Neuronal stem cell (in vitro differentiated cells): ENCODE measurements around the gene VDR.

Experiments used
- DNase-seq: peaks from one replicate; pipeline ENCODE4 v3.0.0-alpha.2; 2013; ENCODE audit warnings: low spot score
- H2AFZ ChIP-seq: one replicate; pipeline ENCODE4 v1.6.1; 2013; ENCODE audit warnings: mild to moderate bottlenecking, low read length, inconsistent platforms
- H2AK5ac ChIP-seq: 2 replicates; pipeline ENCODE4 v1.6.1; 2013; ENCODE audit warnings: low read depth, mild to moderate bottlenecking, inconsistent platforms, low read length, moderate library complexity, mixed read lengths
- H2BK120ac ChIP-seq: 2 replicates; pipeline ENCODE4 v1.6.1; 2013; ENCODE audit warnings: low read depth, mild to moderate bottlenecking, inconsistent platforms, low read length, moderate library complexity, mixed read lengths
- H2BK12ac ChIP-seq: one replicate; pipeline ENCODE4 v1.6.1; 2013; ENCODE audit warnings: low read length, inconsistent platforms
- H2BK15ac ChIP-seq: 2 replicates; pipeline ENCODE4 v1.6.1; 2013; ENCODE audit warnings: mild to moderate bottlenecking, low read length, inconsistent platforms, mixed read lengths
- H2BK5ac ChIP-seq: one replicate; pipeline ENCODE4 v1.6.1; 2013; ENCODE audit warnings: inconsistent platforms, mild to moderate bottlenecking, low read length, moderate library complexity
- H3K14ac ChIP-seq: one replicate; pipeline ENCODE4 v1.6.1; 2013; ENCODE audit warnings: low read length, inconsistent platforms
- H3K18ac ChIP-seq: 2 replicates; pipeline ENCODE4 v1.6.1; 2013; ENCODE audit warnings: low read length, inconsistent platforms
- H3K23ac ChIP-seq: 2 replicates; pipeline ENCODE4 v1.6.1; 2013; ENCODE audit warnings: low read depth, mild to moderate bottlenecking, mixed read lengths, low read length, inconsistent platforms; ENCODE audit not compliant: poor library complexity
- H3K27ac ChIP-seq: replicated peaks from 3 replicates; pipeline ENCODE4 v1.5.1; 2013; ENCODE audit warnings: low read length, inconsistent platforms
- H3K27me3 ChIP-seq, 3 experiments: 2 replicates each; pipeline ENCODE4 v1.6.1; 2013; ENCODE audit warnings: low read length in 3 of 3, mild to moderate bottlenecking in 2 of 3, inconsistent platforms in 1 of 3, low read depth in 1 of 3, mixed read lengths in 1 of 3, moderate library complexity in 1 of 3; ENCODE audit not compliant: control insufficient read depth in 3 of 3, insufficient read depth in 3 of 3
- H3K36me3 ChIP-seq, 2 donors: replicated peaks in 1 of 2; 2 replicates each; pipeline ENCODE4 v1.6.1; 2013; ENCODE audit warnings: low read length in 2 of 2; ENCODE audit not compliant: control insufficient read depth in 2 of 2, insufficient read depth in 2 of 2
- H3K4ac ChIP-seq: 2 replicates; pipeline ENCODE4 v1.6.1; 2013; ENCODE audit warnings: inconsistent platforms, mild to moderate bottlenecking, low read length, moderate library complexity
- H3K4me1 ChIP-seq, 2 donors: 1 replicate in 1 of 2; 2 replicates in 1 of 2; pipeline ENCODE4 v1.6.1; 2013; ENCODE audit warnings: low read length in 2 of 2, low read depth in 1 of 2; ENCODE audit not compliant: control insufficient read depth in 2 of 2, insufficient read depth in 1 of 2
- H3K4me2 ChIP-seq: one replicate; pipeline ENCODE4 v1.6.1; 2013; ENCODE audit warnings: mild to moderate bottlenecking, low read length, inconsistent platforms; ENCODE audit not compliant: insufficient read depth, poor library complexity, severe bottlenecking
- H3K4me3 ChIP-seq, 2 donors: 2 replicates each; pipeline ENCODE4 v1.5.1; 2013; ENCODE audit warnings: low read length in 2 of 2, mild to moderate bottlenecking in 2 of 2, inconsistent platforms in 1 of 2, moderate library complexity in 1 of 2
- H3K79me1 ChIP-seq: one replicate; pipeline ENCODE4 v1.6.1; 2013; ENCODE audit warnings: low read depth, mild to moderate bottlenecking, inconsistent platforms, low read length, moderate library complexity
- H3K9ac ChIP-seq: one replicate; pipeline ENCODE4 v1.6.1; 2013; ENCODE audit warnings: mild to moderate bottlenecking, low read depth, low read length, inconsistent platforms; ENCODE audit not compliant: poor library complexity
- H3K9me3 ChIP-seq, 2 donors: replicated peaks in 1 of 2; 2 replicates each; pipeline versions ENCODE3 to v1.6.1; 2013; ENCODE audit warnings: low read length in 2 of 2, mild to moderate bottlenecking in 2 of 2, inconsistent platforms in 1 of 2, low read depth in 1 of 2, mixed read lengths in 1 of 2, moderate library complexity in 1 of 2; ENCODE audit not compliant: control insufficient read depth in 2 of 2, insufficient read depth in 1 of 2
- H4K8ac ChIP-seq: one replicate; pipeline ENCODE4 v1.6.1; 2013; ENCODE audit warnings: low read depth, mild to moderate bottlenecking, inconsistent platforms, low read length, moderate library complexity
- H4K91ac ChIP-seq: one replicate; pipeline ENCODE4 v1.6.1; 2013; ENCODE audit warnings: low read length, low read depth, mild to moderate bottlenecking, inconsistent platforms; ENCODE audit not compliant: poor library complexity
- WGBS, 2 donors: extraction: QIAGEN DNeasy Blood & Tissue Kit; methylation state at CpG; one replicate each; pipeline ENCODE4 v1.1.7; 2013; ENCODE audit warnings: missing lambda C conversion rate in 2 of 2, mixed read lengths in 1 of 2; ENCODE audit not compliant: insufficient read length in 2 of 2, insufficient replicate concordance in 1 of 2; ENCODE audit errors: extremely low coverage in 2 of 2; 5-methylcytosine and 5-hydroxymethylcytosine counted together

The VDR gene

DNA sequence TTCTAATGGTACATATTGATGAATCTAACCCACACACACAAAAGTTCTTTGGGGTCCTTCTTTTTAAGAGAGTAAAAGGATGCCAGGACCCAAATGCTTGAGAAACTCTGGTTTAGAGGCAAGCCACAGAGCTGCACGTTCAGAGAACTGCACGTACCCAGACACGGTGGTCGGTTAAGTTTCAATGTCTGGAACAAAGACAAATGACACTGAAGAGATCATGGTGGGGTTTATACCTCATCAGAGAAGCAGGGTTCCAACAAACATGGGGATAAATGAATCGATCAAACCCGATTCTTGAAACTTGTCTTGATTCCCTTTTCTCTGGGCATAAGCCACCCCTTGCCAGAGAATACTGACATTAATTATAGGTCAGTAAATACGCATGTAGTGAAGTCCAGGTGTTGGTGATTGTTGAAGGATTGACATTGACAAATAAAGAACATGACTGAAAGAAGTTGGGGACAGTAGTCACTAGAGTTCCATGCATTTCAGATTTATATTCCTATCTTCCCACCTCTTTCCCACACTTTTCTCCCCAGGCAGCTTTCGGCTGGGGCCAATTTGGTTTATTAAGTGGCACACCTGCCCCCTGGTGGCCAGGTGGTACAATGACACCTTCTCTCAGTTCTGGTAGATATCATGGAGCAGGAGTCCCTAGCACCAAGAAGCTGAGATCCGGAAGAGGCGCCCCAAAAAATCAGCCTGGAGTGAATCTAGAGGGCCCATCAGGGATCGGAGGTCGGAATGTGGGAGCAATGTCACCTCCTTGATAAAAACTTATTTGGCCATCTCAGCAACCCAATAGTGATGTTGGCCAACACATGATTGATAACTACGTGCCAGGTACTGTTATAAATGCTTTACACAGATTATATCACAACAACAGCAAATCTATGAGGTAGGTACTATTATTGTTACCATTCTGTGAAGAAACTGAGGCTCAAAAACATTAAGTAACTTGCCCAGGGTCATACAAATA, 67.3 kb downstream of the VDR start:
- H2AFZ ChIP-seq: no peak overlapping the region
- H3K4ac ChIP-seq: no peak overlapping the region
- H3K79me1 ChIP-seq: no peaks in the 10 kb centered on the region
- H3K27ac ChIP-seq: no peak overlapping the region
- H3K9me3 ChIP-seq: no peaks in the 10 kb centered on the region
- H2BK15ac ChIP-seq: no peak overlapping the region
- H4K8ac ChIP-seq: no peak overlapping the region
- peaks cover 7 to 29% of the 10 kb centered on the region in 2 donors for H3K4me1 ChIP-seq
- peaks cover 0 to 17% (median 0%) of the 10 kb centered on the region in 3 experiments for H3K27me3 ChIP-seq
- no peak overlapping the region for H3K14ac ChIP-seq
- no peak overlapping the region for H4K91ac ChIP-seq
- H2BK5ac ChIP-seq: no peak overlapping the region
- H3K4me3 ChIP-seq: no peak overlapping the region
- H3K18ac ChIP-seq: no peak overlapping the region
- H3K36me3 ChIP-seq: no peaks in the 10 kb centered on the region
- no peak overlapping the region for H2BK12ac ChIP-seq
- DNase-seq: peak; percentile 66
- no peak overlapping the region for H3K4me2 ChIP-seq
- no peak overlapping the region for H3K23ac ChIP-seq
- no CpG with 5 or more reads among the region's 13 CpGs for WGBS, 2 donors
- no peak overlapping the region for H2BK120ac ChIP-seq
- no peak overlapping the region for H2AK5ac ChIP-seq
- H3K9ac ChIP-seq: no peak overlapping the region

DNA sequence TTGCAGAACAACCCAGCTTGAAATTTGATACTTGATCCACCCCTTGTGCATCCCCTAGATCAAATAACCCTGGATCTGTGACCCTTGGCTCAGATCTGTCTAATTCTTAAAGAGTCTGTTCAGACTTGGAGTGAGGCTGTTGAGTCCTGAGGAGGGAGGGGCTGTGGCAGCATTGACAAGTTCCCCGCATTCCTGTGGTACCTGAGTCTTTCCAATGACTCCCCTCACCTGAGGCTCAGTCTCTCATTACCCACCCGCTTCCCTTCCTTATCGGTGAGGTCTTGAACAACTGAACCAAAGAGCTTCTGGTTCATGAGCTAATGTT, 69.0 kb downstream of the VDR start:
- Histone ChIP-seq H3K4me3 (no peak overlapping the region), H3K23ac (no peak overlapping the region), H3K4me1 (peaks cover 7 to 29% of the 10 kb centered on the region in 2 donors), H3K27me3 (peaks cover 0 to 9% (median 0%) of the 10 kb centered on the region in 3 experiments), H3K4ac (no peak overlapping the region), H3K18ac (no peak overlapping the region), H4K91ac (no peak overlapping the region), H2BK12ac (no peak overlapping the region), H3K79me1 (no peaks in the 10 kb centered on the region), H3K4me2 (no peak overlapping the region), H4K8ac (no peak overlapping the region), H3K36me3 (no peaks in the 10 kb centered on the region), H2AFZ (peak overlapping the region; percentile 51), H3K9ac (no peak overlapping the region), H2BK15ac (no peak overlapping the region), H2AK5ac (no peak overlapping the region), H3K9me3 (no peaks in the 10 kb centered on the region), H2BK120ac (no peak overlapping the region), H3K14ac (no peak overlapping the region), H2BK5ac (no peak overlapping the region), H3K27ac (no peak overlapping the region)
- no CpG with 5 or more reads among the region's 3 CpGs for WGBS, 2 donors
- no peak for DNase-seq

DNA sequence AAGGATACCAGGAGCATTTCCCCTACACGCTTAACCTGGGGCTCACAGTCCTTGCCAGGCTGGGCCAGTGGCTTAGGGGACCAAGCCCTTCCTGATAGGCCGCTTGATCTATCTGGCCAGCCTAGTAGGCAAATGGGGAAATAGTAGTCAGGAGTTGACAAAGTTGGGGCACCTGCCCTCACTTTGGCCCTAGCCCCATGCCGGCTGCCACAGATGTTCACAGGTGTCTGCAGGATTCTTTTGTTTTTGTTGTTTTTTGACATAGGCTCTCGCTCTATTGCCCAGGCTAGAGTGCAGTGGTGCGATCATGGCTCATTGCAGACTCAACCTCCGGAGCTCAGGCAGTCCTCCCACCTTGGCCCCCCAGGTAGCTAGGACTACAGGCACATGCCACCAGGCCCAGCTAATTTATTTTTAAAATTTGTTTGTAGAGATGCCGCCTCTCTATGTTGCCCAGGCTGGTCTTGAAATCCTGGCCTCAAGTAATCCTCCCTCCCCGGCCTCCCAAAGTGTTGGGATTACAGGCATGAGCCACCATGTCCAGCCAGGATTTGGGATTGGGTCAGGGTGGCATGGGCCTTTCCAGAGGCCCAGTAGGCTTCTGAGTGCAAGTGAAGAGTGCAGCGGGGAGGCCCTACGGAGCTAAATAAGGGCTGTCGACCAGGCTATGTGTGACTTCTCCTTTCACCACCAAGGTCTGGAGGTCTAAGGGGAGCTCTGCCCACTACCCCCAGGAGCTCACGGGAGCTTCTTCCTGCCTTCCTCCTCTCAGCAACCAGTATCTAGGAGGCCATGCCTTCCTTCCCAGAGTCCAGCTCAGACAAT, 69.6 kb downstream of the VDR start:
- Histone ChIP-seq H2BK12ac (no peak overlapping the region), H3K23ac (peak overlapping the region; percentile 10), H3K27ac (peak overlapping the region; percentile 25), H2BK5ac (peak overlapping the region; percentile 0), H3K9me3 (no peaks in the 10 kb centered on the region), H3K9ac (no peak overlapping the region), H2BK120ac (peak overlapping the region; percentile 36), H3K27me3 (peaks cover 0 to 7% (median 0%) of the 10 kb centered on the region in 3 experiments), H3K79me1 (no peaks in the 10 kb centered on the region), H4K91ac (no peak overlapping the region), H3K4me3 (no peak overlapping the region), H2AK5ac (peak overlapping the region; percentile 88), H3K18ac (peak overlapping the region; percentile 88), H3K4ac (no peak overlapping the region), H3K14ac (no peak overlapping the region), H2BK15ac (peak overlapping the region; percentile 51), H3K4me1 (peaks cover 7 to 29% of the 10 kb centered on the region in 2 donors), H2AFZ (peak overlapping the region; percentile 51), H4K8ac (no peak overlapping the region), H3K4me2 (no peak overlapping the region), H3K36me3 (no peaks in the 10 kb centered on the region)
- no peak for DNase-seq
- no CpG with 5 or more reads among the region's 12 CpGs for WGBS, 2 donors
